ENCODE measurements around the gene ABTB2. TPM values are rescaled to one million over a fixed set of nuclear protein-coding genes. Genes with fewer than 3 reads are reported as not detected.

ABTB2 gene
- total and polyA plus RNA-seq, 2 of the 8 experiments (the other 6 are each of a cell fraction or from before 2014, with no cell fraction given), result 7.7 to 10.2 TPM

DNA sequence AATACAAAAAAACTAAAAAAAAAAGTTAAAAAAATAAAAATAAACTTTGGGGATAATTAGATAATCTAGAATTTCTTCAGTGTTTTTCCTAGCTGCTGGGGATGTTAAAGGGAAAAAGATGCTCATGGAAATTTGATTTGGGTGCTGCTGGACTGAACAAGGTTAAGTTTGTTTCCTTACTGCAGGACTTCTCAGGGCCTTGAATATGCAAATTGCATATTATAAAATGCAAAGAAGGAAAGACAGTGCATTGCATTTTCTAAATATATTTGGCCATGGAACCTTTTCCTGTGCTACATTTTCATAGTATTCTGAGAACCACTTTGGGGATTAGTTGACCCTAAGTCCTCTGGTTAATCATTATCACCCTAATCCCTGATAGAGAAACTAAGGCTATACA, 79.6 kb downstream of the ABTB2 start:
- H4K8ac ChIP-seq (ENCODE audit: extremely low read depth, insufficient read depth, low read length), result no peak overlapping the region
- H3K4me2 ChIP-seq (ENCODE audit: insufficient read depth in 1 of 2, low read depth in 2 of 2, low read length in 2 of 2), result no peak overlapping the region
- no peak overlapping the region for H2BK20ac ChIP-seq (ENCODE audit: low read length)
- no peak overlapping the region for H4K5ac ChIP-seq (ENCODE audit: insufficient read length, low read depth, low read length)
- no peaks in the 10 kb centered on the region for H3K79me2 ChIP-seq (ENCODE audit: control insufficient read depth in 1 of 2, insufficient read depth in 2 of 2, low read length in 2 of 2)
- no peaks in the 10 kb centered on the region for H3K27me3 ChIP-seq (replicated peaks in 1 of 4; ENCODE audit: control insufficient read depth in 3 of 4, extremely low read depth in 1 of 4, insufficient read depth in 3 of 4, low read length in 3 of 4)
- no peaks in the 10 kb centered on the region; a peak in 1 of 4 replicates for H3K9me3 ChIP-seq (ENCODE audit: insufficient read depth in 2 of 2, low read depth in 1 of 2, low read length in 1 of 2)
- H3K14ac ChIP-seq (ENCODE audit: insufficient read length), result no peak overlapping the region
- H3K23ac ChIP-seq (ENCODE audit: insufficient read length), result no peak overlapping the region
- no peak overlapping the region for H3K56ac ChIP-seq (replicated peaks; ENCODE audit: insufficient read length, low read depth, low read length)
- no peak overlapping the region for H3K9ac ChIP-seq (replicated peaks in 1 of 4; ENCODE audit: extremely low read depth in 1 of 4, low read depth in 3 of 4, low read length in 3 of 4)
- TF ChIP-seq CTBP2 (IDR thresholded peaks at IDR 0.05; ENCODE audit: borderline replicate concordance, insufficient read depth, insufficient read length, low read length), result no peak
- TF ChIP-seq RFX5 (IDR thresholded peaks at IDR 0.05; ENCODE audit: borderline replicate concordance, low read depth, low read length), result no peak
- no peak for TF ChIP-seq SUZ12 (IDR thresholded peaks at IDR 0.05; ENCODE audit: low read length)
- no peak for TF ChIP-seq ASH2L (IDR thresholded peaks at IDR 0.05; ENCODE audit: low read length)
- TF ChIP-seq, protein P1, sequence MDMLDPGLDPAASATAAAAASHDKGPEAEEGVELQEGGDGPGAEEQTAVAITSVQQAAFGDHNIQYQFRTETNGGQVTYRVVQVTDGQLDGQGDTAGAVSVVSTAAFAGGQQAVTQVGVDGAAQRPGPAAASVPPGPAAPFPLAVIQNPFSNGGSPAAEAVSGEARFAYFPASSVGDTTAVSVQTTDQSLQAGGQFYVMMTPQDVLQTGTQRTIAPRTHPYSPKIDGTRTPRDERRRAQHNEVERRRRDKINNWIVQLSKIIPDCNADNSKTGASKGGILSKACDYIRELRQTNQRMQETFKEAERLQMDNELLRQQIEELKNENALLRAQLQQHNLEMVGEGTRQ (IDR thresholded peaks at IDR 0.05; ENCODE audit: low read length), result no peak
- no peak for TF ChIP-seq ZNF274 (IDR thresholded peaks at IDR 0.05; ENCODE audit: borderline replicate concordance, extremely low read depth, low read length)
- no peak for TF ChIP-seq CEBPB (IDR thresholded peaks at IDR 0.05; ENCODE audit: low read depth, low read length)
- no peak for TF ChIP-seq CBX8 (IDR thresholded peaks at IDR 0.05; ENCODE audit: borderline replicate concordance, low read depth, low read length)
- TF ChIP-seq HDAC2 (IDR thresholded peaks at IDR 0.05; ENCODE audit: borderline replicate concordance in 1 of 2, low read depth in 2 of 2, low read length in 2 of 2), result no peak
- TF ChIP-seq RXRA (IDR thresholded peaks at IDR 0.05; ENCODE audit: insufficient read depth, low read depth, low read length), result no peak
- TF ChIP-seq GABPA (IDR thresholded peaks at IDR 0.05; ENCODE audit: borderline replicate concordance, insufficient read depth, low read length), result no peak
- peaks cover 0 to 3% (median 1%) of the 10 kb centered on the region in 4 experiments; a peak in 1 of 7 replicates for H3K4me1 ChIP-seq (replicated peaks in 1 of 4; ENCODE audit: control insufficient read depth in 3 of 4, insufficient read depth in 4 of 4, low read length in 3 of 4)
- no peak overlapping the region for H2AK5ac ChIP-seq (ENCODE audit: low read depth, low read length)
- H2BK120ac ChIP-seq (replicated peaks; ENCODE audit: low read depth, low read length), result no peak overlapping the region
- H3K4me3 ChIP-seq (ENCODE audit: extremely low read depth in 1 of 4, insufficient read depth in 2 of 4, low read depth in 3 of 4, low read length in 4 of 4), result no peak overlapping the region
- no peak overlapping the region for H3K18ac ChIP-seq (ENCODE audit: extremely low read depth, low read length)
- no peak overlapping the region for H4K91ac ChIP-seq (replicated peaks; ENCODE audit: insufficient read length, low read length)
- ChIA-PET POLR2A (ENCODE audit: partially characterized antibody) (no interaction called here), CTCF (ENCODE audit: partially characterized antibody) (interaction anchor here (0.6 to 1.2 kb wide), 2 partner anchors 28 to 43 kb away, joined by 3 read pairs; no protein-coding TSS in a partner anchor)
- no peak overlapping the region for H2BK12ac ChIP-seq (ENCODE audit: low read depth, low read length)
- no peaks in the 10 kb centered on the region for H3K23me2 ChIP-seq (ENCODE audit: low read depth, low read length)
- no peaks in the 10 kb centered on the region for H3K79me1 ChIP-seq (ENCODE audit: low read depth, low read length)
- H3K36me3 ChIP-seq (ENCODE audit: control insufficient read depth in 2 of 4, insufficient read depth in 4 of 4, low read length in 3 of 4), result no peaks in the 10 kb centered on the region
- H2BK5ac ChIP-seq (ENCODE audit: low read depth, low read length), result no peak overlapping the region
- H2BK15ac ChIP-seq (ENCODE audit: low read length), result no peak overlapping the region
- H4K20me1 ChIP-seq (replicated peaks in 1 of 2; ENCODE audit: control insufficient read depth in 1 of 2, insufficient read depth in 2 of 2, low read length in 2 of 2), result peaks cover 0 to 2% of the 10 kb centered on the region in 2 experiments
- no peak overlapping the region for H2AFZ ChIP-seq (ENCODE audit: low read length)
- no peak overlapping the region for H3K27ac ChIP-seq (ENCODE audit: low read depth, low read length)
- no peak for DNase-seq (ENCODE audit: low read depth in 1 of 2, low spot score in 2 of 2)
- FAIRE-seq, result no peak
- H3K4ac ChIP-seq (replicated peaks; ENCODE audit: insufficient read length, low read depth, low read length), result no peak overlapping the region
